GM10248 (cell line): ENCODE measurements around the gene SBF1.

ENCODE experiments used
- CTCF ChIA-PET: fragments of 300-600 bp; sonication (Branson Sonifier 250); formaldehyde crosslinking; extraction: SDS; loops from one replicate; lab custom pipeline; 2021; ENCODE audit warnings: antibody characterized with exemption; lab: Yijun Ruan, JAX
- POLR2A ChIA-PET: fragments of 350-650 bp; sonication (Branson Sonifier 250); formaldehyde crosslinking; extraction: SDS; loops from one replicate; lab custom pipeline; 2020; ENCODE audit warnings: antibody characterized with exemption; lab: Yijun Ruan, JAX
- DNase-seq: peaks from one replicate; pipeline ENCODE4 v3.0.0; 2012; ENCODE audit errors: extremely low spot score
- CTCF ChIP-seq: IDR thresholded peaks from 2 replicates; pipeline ENCODE4 v1.5.1; 2012; ENCODE audit warnings: mild to moderate bottlenecking, low read depth; ENCODE audit errors: extremely low read depth, missing control alignments, control extremely low read depth

The SBF1 gene

GRCh38 chr22:50488006-50488677, 13.3 kb upstream of the SBF1 start:
- POLR2A ChIA-PET: no interaction called here
- CTCF ChIA-PET: interaction anchor here (2.8 kb wide), 1 partner anchor 9 kb away, joined by 12 read pairs; no protein-coding TSS in a partner anchor
- no peak for DNase-seq
- TF ChIP-seq CTCF: no peak

- DNase-seq: no peak
- TF ChIP-seq CTCF: no peak
- ChIA-PET CTCF (interaction anchor here (1.8 to 2.8 kb wide), 2 partner anchors 10 to 17 kb away, joined by 4 to 12 read pairs; no protein-coding TSS in a partner anchor), POLR2A (no interaction called here)
These were observed 12.6 kb upstream of the SBF1 start for GRCh38 chr22:50487290-50488005.

GRCh38 chr22:50486561-50487289, 11.9 kb upstream of the SBF1 start, which contains the start of gene MIOX:
TSS of gene MIOX (plus strand) at chr22:50486859. CDS start at chr22:50486898, 39 bp downstream.
- CTCF ChIA-PET: interaction anchor here (1.0 to 2.8 kb wide), 3 partner anchors 11 to 17 kb away, joined by 3 to 12 read pairs (median 4); no protein-coding TSS in a partner anchor
- no peak for DNase-seq
- POLR2A ChIA-PET: no interaction called here
- no peak for TF ChIP-seq CTCF

GRCh38 chr22:50485221-50486131, 10.6 kb upstream of the SBF1 start:
- no peak for DNase-seq
- ChIA-PET POLR2A (interaction anchor here (0.8 kb wide), 1 partner anchor 40 kb away, joined by 3 read pairs; no protein-coding TSS in a partner anchor), CTCF (interaction anchor here (1.0 to 2.8 kb wide), 6 partner anchors 12 to 75 kb away, joined by 3 to 12 read pairs (median 4); no protein-coding TSS in a partner anchor)
- no peak for TF ChIP-seq CTCF

- no peak for TF ChIP-seq CTCF
- no peak for DNase-seq
- POLR2A ChIA-PET: interaction anchor here (0.5 to 0.8 kb wide), 2 partner anchors 32 to 41 kb away, joined by 3 to 4 read pairs; no protein-coding TSS in a partner anchor
- CTCF ChIA-PET: interaction anchor here (1.0 to 2.1 kb wide), 4 partner anchors 10 to 42 kb away, joined by 3 to 8 read pairs (median 4); partner anchors contain the start of gene SCO2
These were observed 9.4 kb upstream of the SBF1 start for GRCh38 chr22:50483977-50484853.
